NCI-H2196 treated with DMSO at 0.1 percent for 48 hours (cell line): ENCODE measurements around the gene DDR1.

Experiments
- DNase-seq: peaks from one replicate; lab custom pipeline; 2025; ENCODE audit not compliant: unreplicated experiment; lab: John Stamatoyannopoulos, UW

Gene DDR1

GRCh38 chr6:30880698-30881252, 3.5 kb upstream of the DDR1 start:
- no peak for DNase-seq

GRCh38 chr6:30881392-30882203, 2.7 kb upstream of the DDR1 start:
- DNase-seq, result no peak

DNA sequence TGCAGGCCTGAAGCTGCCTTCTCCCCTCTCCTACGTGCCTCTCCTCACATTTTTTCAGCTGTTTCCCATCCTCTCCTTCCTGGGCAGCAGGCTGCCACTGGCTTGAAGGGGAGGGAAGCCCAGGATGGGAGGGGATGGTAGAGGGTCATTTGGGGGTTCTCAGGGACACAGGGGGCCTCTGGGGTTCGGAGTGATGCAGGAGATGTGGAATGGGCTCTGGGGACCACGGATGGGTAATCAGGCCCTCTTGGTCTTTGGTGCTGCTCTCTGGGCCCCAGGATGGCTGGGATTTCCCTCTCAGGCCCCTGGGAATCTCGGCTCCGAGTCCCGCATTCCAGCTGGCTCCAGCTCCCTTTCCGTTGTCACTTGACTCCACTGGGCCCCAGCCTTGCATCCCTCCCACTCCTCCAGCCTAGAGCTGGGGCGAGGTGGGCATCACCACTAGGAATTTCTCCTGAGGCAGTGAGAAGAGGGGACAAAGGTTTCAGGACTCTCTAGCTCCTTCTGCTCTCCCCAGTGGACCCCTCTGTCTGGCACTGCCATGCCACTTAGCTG, 2.0 kb upstream of the DDR1 start:
- no peak for DNase-seq

- peak; percentile 61 for DNase-seq
These were observed 1.3 kb upstream of the DDR1 start for GRCh38 chr6:30882759-30883684.

- no peak for DNase-seq
These were observed 482 bp downstream of the DDR1 start for GRCh38 chr6:30884521-30885480.

GRCh38 chr6:30885481-30885998, 1.2 kb downstream of the DDR1 start:
- DNase-seq, result no peak

- DNase-seq, result peak; percentile 37
These were observed 1.9 kb downstream of the DDR1 start for GRCh38 chr6:30885999-30886896.

- no peak for DNase-seq
These were observed 2.6 kb downstream of the DDR1 start for GRCh38 chr6:30886897-30887255.

DNA sequence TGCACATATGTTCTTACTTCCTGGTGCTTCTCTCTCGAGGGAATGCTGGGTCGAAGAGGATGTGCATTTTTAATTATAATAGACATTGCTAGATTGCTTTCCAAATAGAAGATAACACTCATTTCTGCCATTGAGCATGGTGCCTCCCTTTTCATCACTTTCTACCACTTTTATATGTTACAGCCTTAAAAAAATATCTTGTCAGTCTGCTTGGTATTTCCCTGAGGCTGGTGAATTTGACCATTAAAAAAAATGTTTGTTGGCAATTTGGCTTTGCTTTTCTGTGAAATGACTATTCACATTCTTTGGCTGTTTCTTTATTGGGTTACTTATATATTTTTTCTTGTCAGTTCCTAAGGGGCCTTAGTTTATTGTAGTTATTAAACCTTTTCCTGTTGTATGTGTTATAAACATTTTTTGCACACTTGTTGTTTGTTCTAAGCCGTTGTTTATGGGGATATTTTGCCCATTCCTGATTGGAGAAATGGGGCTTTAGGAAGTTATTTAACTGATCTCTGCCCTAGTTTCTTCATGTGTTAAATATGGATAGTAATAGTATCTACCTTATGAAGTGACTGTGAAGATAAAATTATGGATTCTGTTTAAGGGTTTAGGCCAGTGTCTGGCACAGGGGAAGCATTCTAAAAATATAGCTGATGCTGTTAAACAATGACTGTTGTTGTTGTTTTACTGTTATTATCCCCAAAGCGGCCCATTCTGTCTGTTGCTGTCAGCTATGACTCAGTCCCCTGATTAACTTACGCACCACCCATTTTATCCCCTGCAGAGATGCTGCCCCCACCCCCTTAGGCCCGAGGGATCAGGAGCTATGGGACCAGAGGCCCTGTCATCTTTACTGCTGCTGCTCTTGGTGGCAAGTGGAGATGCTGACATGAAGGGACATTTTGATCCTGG, 3.8 kb downstream of the DDR1 start:
- no peak for DNase-seq

GRCh38 chr6:30888816-30889495, 4.6 kb downstream of the DDR1 start:
- no peak for DNase-seq

DNA sequence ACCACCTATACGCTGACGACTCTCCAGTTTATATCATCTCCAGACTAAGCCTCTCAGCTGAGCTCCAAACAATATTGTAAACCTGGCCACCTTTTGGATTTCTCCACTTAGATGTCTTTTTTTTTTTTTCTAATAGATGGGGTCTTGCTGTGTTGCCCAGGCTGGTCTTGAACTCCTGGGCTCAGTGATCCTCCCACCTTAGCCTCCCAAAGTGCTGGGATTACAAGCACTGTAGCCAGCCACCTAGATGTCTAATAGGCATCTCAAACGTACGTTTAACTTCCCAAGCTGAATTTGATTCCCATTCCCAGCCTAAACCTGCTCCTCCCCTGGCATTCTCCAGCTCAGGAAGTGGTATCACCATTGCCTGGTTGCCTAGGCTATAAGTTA, 5.2 kb downstream of the DDR1 start:
- no peak for DNase-seq

GRCh38 chr6:30889921-30890645, 5.8 kb downstream of the DDR1 start:
- DNase-seq, result peak; percentile 83

DNA sequence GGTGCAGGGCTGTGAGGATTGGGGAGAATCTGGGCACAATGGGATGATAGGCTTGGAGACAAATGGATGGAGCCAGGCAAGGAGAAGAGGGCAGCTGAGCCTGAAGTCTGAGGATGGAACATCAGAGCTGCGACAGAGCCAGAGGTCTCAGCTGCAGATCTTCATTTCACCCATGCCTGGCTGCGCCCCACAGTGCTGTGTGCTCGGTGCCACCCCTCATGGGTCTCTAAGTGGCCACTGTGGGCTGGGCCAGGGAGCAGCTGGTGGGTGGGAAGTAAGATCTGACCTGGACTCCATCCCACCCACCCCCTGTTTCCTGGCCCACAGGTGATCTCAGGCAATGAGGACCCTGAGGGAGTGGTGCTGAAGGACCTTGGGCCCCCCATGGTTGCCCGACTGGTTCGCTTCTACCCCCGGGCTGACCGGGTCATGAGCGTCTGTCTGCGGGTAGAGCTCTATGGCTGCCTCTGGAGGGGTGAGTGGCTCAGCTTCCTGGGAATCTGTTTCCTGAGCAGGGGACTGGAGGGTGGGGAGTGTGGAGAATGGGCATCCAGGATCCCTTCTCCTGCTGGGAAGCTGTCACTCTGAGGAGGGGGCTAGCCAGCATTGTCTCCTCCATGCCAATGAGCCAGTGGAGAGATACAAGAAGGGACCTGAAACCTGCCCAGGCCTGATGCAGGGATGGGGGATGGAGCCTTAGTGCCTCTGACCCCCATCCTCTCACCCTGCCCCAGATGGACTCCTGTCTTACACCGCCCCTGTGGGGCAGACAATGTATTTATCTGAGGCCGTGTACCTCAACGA, 6.5 kb downstream of the DDR1 start:
- no peak for DNase-seq

- no peak for DNase-seq
These were observed 7.1 kb downstream of the DDR1 start for GRCh38 chr6:30891450-30891723.

GRCh38 chr6:30891816-30892538, 7.7 kb downstream of the DDR1 start:
- no peak for DNase-seq
